Activated CD4-positive, CD25-positive, alpha-beta regulatory T cell treated with anti-CD3 and anti-CD28 coated beads, Interleukin-2, amount 50 U/mL, for 72 hours (primary cell): ENCODE results near the gene VAV2.
"Not testable (repeated sequence)": the region's sequence is repeated elsewhere in the genome, so short reads cannot be mapped to it uniquely, and the experiment has no call there.

Experiments
- DNase-seq: peaks from one replicate; pipeline ENCODE4 v3.0.0; 2021

The VAV2 gene

GRCh38 chr9:133934482-133935232 lies 57.5 kb downstream of the VAV2 start:
- no peak for DNase-seq

DNA sequence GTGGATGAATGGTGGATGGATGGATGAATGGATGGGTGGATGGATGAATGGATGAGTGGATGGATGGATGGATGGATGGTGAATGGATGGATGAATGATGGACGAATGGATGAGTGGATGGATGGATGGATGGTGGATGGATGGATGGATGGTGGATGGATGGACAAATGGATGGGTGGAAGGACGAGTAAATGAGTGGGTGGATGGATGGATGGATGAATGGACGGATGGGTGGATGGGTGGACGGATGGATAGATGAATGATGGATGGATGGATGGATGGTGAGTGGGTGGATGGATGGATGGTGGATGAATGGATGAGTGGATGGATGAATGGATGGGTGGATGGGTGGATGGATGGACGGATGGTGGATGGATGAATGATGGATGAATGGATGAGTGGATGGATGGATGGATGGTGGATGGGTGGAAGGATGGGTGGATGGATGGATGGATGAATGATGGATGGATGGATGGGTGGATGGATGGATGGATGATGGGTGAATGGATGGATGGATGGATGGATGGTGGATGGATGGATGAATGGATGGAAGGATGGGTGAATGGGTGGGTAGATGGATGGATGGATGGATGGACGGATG lies 58.6 kb downstream of the VAV2 start:
- DNase-seq, result no peak

DNA sequence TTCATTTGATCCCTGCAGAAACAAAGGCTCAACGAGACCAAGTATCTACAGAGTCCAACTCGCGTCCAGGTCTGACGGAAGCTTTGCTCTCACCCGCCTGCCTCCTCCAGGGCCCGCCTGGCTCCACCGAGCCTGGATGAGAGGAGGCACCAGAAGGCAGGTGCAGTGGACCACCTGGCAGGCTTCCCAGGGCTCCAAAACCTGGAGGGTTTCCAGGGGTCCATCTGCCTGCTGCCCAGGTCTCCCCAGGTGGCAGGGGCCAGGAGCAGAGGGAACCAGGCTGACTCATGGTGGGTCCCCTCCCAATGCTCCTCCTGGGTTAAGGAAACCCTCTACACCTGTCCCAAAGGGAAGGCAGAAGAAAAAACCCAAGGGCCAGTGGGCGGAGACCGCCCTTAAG lies 59.5 kb downstream of the VAV2 start:
- no peak for DNase-seq

DNA sequence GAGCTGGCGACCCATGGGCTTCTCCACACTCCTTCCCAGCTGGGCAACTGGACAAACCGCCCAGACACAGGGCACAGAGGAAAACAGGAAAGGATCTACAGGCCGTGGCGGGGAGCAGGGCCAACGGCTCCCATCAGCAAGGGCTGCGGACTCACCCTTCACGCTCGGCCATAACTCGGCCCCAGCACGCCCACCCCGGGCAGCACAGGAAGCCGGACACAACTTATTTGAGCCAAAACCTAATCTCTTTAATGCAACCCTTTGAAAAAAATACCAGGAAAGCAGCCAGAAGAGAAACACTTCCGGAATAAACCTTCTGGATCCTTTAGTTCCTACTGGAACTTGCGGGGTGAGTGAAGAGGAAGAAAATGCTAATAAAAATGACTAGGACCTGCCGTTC lies 59.9 kb downstream of the VAV2 start:
- DNase-seq, result no peak

DNA sequence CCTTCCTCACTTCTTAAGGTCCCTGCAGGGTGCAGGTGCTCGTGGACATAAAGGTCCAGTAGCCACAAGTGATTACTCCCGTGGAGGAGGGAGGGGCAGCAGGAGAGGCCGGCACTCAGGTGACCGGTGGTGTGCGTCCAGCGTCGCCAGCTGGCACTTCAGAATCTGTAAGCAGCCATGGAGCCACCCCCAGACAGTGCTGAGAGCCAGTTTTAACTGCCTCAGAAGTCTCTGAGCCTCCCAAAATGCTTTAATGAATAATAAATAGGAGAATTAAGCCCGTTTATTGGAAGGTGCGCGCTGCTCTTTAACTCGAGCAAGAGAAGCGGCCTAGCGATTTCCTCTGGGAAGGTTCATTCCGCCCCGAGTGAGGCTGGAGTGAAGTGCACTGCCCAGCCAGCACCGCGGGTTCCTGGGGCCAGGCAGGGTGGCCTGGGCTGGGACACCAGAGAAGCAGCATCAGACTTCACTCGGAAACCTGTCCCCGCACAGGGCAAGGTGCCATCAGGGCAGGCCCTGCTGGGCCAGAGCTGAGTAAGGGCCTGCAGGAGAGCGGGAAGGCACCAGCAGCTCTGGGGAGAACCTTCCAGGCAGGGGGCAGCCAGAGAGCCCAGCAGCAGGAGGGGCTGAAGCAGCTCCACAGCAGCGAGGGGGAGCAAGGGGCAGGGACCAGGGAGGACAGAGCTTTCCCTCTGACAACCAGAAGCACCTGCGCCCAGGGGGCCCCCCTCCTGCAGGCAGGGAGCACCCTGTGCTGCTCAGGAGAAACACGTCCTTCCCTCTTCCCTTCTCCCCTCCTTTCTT lies 61.2 kb downstream of the VAV2 start:
- DNase-seq, result no peak

DNA sequence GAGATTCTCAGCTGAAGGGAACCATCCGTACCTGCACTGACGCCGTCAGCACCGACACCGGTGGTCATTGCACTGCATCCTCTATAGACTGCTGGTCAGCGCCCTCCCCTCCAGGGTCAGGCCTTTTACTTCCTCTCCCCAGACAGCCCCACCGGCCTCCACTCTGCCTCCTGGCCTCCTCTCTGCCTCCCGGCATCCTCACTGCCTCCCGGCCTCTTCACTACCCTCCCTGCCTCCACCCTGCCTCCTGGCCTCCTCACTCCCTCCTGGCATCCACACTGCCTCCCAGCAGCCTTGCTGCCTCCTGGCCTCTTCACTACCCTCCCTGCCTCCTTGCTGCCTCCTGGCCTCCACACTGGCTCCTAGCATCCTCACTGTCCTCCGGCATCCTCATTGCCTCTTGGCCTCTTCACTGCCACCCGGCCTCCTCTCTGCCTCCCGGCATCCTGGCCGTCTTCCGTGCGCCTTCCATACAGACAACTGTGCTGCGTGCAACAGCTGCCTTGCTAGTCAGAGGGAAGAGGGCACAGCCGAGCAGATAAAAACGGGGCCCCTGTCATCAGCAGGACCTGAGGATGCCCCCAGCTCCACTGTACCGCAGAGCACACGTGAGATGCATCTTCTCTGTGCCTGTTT lies 62.0 kb downstream of the VAV2 start:
- no peak for DNase-seq

- no peak for DNase-seq
These were observed 62.5 kb downstream of the VAV2 start for GRCh38 chr9:133929599-133929998.

DNA sequence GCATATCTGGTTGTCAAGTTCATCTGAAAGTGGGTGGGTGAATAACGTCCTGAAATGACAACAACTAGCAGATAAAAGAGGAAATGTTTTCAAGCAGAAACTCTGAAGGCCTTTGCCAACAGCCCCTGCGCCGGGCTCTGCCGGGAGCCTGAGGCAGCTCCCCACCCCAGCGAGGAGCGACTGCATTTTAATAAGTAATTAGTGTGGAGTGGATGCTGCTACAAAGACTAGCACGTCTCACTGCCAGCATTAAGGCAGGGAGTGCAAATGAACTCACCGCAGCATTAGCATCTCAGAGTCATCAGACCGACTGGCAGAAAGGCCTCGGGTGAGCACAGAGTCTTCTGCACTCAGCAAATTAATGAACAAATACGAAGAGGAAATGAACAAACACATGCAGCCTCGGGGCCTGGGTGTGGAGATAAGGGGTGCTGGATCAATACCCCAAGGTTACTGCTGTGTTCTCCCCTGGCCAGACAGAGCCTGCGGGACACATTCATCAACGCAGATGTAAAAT lies 63.8 kb downstream of the VAV2 start:
- no peak for DNase-seq

DNA sequence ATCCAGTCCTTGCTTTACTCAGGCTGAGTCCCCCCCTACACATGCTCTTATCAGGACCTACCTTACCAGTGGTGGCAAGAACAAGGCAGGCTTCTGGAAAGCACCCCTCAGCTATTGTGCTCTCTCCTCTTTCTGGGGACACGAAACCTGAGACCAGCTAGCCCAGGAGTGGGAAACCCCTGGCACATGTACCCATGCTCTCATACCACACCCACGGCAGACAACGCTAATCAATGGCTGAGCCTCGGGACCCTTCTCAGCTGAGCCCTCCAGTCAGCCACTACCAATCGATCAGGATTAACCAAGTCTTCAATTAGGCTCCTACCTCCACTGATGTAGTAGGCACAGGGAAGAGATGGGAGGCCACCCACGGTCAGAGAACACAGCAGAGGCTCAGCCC lies 65.1 kb downstream of the VAV2 start:
- DNase-seq, result no peak

GRCh38 chr9:133926165-133926856 lies 65.8 kb downstream of the VAV2 start:
- no peak for DNase-seq

DNA sequence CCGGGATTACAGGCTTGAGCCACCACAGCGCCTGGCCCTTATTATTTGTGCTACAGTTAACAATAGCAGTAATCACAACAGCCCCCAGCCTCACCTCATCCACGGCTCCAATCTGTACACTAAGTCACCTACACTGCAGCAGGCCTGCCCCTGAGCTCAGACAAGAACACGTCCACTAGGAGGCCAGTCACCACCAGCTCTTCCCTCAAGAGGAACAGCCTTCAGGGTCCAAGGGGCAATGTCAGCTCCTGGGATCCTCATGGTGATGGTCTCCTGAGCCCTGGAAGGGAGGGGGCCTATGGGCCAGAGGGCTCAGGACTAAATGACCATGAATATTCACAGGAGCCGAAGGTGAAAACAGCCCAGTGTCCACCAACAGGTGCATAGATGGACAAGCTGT lies 67.7 kb downstream of the VAV2 start:
- no peak for DNase-seq

DNA sequence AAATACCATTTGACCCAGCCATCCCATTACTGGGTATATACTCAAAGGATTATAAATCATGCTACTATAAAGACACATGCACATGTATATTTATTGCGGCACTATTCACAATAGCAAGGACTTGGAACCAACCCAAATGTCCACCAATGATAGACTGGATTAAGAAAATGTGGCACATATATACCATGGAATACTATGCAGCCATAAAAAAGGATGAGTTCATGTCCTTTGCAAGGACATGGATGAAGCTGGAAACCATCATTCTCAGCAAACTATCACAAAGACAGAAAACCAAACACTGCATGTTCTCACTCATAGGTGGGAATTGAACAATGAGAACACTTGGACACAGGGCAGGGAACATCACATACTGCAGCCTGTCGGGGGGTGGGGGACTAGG lies 68.5 kb downstream of the VAV2 start:
- DNase-seq, result not testable (repeated sequence)

DNA sequence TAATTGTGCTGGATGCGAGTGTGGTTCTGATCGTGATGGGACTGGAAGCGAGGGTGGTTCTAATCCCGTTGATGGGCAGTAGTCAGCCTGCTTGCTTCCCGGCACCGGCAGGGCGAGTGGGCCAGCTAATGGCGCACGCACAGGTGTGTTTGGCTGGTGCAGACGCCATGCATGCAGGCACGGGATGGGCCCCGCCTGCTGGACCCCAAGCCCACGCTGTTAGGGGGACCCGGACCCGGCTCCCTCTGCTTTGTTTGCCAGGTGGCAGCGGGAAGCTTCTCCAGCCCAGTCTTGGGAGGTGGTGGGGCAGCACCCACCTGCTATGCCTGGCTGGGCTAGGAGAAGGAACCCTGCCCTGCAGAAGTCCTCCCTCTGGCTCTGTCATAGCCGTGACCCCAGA lies 70.3 kb downstream of the VAV2 start:
- DNase-seq, result no peak

GRCh38 chr9:133920471-133920870 lies 71.7 kb downstream of the VAV2 start:
- DNase-seq, result no peak

- no peak for DNase-seq
These were observed 72.6 kb downstream of the VAV2 start for GRCh38 chr9:133919253-133920115.

DNA sequence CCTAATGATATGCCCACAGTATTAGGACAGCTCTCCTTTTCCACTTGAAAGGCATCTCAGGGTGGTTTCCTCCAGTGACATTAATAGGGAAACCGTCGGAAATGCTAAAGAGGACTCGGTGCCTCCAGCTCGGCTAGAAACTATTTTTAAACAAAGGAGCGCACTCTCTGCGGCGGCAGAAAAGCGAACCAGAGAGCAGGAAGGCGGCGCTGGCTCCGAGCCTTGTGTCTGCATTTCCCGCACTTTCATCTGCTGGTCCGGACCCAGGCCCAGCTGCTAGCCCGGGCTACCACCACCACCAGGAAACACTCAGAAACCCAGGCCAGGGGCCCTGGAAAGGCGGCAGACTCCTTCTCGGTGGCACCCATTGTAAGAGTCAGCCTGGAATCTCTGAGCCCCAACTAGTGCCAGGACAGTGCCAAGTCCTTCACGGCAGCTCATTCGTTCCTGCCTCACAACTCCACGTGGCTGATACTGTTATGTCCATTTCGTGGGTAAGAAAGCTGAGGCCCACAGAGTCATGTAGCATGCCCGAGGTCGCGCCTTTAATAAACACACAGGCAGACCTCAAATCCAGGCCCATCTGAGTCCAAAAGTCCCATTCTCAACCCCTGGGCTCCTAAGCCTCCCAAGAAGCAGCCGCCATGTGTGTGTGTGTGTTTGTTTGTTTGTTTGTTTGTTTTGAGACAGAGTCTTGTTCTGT lies 73.9 kb downstream of the VAV2 start:
- no peak for DNase-seq

DNA sequence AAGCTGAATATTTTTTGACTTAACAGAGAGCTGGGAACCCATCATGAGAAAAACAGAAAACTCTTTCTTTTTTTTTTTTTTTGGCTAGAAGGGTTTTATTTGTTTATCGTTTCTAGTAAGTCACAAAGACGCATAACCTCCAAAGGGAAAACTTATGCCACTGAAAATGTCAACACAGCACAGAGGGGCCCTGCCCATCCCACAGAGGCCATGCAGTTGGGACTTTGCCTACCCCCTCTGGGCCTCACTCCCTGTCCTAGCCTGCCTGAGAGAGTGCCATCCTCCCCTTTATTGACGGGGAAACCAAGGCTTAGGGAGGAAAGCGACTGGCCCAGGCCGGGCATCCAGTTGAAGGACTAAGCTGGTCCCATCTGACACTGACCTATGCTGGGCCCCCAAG lies 74.7 kb downstream of the VAV2 start:
- DNase-seq, result no peak

DNA sequence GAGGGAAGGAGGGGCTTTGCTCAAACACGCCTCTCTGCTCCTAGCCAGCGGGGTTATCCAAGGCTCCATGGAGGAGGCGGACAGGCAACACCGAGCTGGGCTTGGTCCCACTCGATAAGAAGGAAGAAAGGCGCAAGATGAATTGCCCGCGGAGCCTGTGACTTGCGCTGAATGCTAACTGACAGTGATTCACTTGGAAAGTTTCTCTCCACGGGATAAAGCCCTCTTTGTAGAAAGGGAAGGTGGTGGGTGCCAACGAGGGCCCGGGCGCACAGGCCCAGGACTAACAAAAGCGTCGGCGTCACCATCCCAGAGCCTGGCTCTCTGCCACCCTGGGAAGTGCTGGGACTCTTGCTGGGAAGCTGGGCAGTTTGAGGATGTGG lies 76.0 kb downstream of the VAV2 start:
- no peak for DNase-seq

- no peak for DNase-seq
These were observed 76.5 kb downstream of the VAV2 start for GRCh38 chr9:133915534-133916158.
